NCI-H2227 treated with DMSO at 0.1 percent for 48 hours (cell line): ENCODE results near the gene PIK3IP1.

ENCODE experiments used
- DNase-seq: peaks from one replicate; lab custom pipeline; 2025; lab: John Stamatoyannopoulos, UW

The PIK3IP1 gene

DNA sequence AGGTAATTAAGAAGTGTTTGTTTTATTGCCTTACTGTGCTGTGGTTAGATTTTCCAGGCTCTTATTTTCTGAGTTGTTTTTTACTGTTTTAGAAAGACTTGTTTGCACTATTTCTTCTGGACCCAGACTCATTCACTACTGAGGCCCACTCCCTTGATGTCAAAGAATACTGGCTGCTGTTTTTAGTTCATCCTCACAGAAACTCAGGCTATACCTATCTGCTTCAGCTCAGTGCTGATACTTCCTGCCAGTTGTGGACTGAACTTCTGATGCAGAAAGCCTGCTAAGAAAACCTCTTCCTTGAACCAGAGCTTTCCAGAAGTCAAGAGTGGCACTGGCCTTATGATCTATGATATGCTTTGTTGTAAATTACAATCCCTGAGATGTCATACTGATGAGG lies 15.9 kb upstream of the PIK3IP1 start:
- no peak for DNase-seq

DNA sequence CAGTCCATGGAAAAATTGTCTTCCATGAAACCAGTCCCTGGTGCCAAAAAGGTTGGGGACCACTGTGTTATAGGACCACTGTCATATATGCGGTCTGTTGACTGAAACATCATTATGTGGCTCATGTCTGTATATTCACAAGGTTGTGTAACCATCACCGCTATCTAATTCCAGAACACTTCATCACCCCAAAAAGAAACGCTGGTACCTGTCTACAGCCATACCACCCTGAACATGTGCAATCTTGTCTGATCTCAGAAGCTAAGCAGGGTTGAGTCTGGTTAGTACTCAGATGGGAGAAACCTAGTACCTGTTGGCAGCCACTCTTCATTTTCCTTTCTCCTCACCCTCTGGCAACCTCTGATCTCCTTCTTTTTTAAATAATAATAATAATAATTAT lies 12.9 kb upstream of the PIK3IP1 start:
- no peak for DNase-seq

DNA sequence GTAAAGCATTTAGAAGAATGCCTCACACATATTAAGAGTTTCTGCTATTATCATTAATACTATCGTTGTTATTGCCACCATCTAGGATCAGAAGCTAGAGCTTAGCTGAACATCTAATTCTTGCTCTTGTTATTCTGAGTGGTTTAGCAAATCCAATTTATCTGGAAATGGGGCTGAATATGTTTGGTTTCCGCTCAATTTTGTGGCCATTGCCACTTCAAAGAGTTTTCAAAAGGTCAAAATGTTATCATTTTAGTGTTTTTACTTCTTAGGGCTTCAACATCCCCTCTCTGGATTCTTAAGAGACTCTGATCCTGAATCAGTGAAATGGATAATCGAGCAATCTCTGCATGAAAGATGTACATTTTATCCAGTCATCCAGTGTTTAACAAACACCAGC lies 10.2 kb upstream of the PIK3IP1 start:
- no peak for DNase-seq

DNA sequence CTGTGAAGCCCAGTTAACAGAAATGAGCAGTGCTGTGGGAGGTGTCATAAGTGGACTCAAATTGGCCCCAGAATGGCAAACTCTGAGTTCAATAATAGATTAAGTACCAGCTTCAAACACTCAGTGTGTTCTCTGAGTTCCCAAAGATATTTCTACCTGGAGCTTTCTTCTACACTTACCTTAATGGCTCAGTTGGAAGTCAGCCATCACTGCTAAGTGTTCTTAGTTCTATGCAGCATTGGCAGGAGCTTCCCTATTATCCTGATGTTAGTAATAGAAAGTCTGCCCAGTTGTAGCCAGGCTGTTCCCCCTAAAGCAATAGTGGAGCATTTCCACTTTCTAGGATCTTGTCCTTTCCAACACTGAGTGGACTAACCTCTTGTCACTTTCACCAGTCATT lies 9.7 kb upstream of the PIK3IP1 start:
- DNase-seq, result no peak

DNA sequence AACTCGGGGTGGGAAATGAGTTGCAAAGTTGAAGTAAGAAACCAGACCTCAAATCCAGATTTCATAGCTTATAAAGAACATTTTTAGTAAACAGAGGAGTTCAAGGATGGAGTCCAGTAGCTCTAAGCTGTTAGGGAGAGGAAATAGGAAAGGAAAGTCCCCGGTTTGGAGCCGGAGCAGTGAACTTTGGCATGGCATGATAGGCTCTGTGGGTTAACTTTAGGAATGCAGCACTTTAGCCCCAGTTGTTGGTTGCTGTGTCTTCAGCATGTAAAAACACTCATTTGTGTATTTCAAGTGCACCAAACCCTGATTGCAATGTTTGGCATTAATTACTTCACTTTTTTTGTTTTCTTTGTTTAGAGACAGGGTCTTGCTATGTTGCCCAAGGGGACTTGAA lies 8.6 kb upstream of the PIK3IP1 start:
- DNase-seq, result no peak

DNA sequence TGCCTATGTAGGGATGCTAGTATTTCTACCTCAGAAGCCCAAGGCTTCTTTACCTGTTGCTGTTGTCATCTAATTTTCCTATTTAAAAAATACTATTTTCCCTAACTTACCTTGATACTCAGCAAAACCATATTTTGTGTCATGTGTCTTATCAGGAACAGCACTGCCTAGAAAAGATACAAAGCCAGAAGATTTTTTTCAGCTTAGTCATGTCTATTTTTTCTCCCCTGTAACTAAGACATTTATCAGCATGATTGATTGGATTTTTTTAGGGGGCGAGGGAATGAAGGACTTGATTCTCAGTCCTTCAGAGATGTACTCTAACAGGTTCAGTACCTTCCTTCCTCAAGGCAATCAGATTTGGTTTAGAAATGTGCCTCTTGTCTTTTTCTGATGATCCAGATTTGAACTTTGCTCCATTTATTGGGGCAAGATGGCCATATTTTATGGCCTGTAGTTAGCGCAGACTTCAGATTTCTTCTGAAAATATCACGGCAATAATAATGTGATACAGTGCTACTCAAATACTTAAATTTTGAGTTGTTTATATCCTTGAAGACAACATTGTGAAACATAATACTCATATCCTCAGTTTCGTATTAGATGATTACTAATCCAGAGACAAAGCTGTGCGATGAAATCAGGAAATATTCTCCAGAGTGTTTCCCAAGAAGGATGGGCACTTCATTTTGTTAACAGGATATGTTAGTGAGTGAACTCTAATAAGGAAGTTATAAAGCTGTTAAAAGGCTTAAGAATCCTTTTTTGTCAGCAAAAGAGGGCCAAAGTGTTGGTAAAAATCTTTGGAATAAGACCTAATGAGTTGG lies 3.8 kb upstream of the PIK3IP1 start:
- no peak for DNase-seq

DNA sequence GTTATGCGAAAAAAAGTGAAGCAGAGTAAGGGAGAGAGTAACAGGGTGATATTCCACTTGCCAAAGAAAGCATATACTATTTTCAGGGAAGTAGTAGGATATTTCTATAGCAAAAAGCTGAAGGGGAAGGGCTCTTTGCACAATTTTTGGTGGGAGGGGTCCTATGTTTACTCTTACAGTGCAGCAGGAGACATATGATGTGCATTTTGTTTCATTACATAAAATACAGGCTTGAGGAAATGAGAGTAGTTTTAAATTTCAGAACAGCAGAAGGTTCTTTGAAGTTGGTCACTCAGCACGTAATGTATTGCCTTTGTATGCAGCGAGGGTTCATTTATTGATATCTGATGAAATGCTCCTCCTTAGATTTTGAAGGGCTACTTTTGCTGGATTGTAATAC lies 3.1 kb upstream of the PIK3IP1 start:
- no peak for DNase-seq

DNA sequence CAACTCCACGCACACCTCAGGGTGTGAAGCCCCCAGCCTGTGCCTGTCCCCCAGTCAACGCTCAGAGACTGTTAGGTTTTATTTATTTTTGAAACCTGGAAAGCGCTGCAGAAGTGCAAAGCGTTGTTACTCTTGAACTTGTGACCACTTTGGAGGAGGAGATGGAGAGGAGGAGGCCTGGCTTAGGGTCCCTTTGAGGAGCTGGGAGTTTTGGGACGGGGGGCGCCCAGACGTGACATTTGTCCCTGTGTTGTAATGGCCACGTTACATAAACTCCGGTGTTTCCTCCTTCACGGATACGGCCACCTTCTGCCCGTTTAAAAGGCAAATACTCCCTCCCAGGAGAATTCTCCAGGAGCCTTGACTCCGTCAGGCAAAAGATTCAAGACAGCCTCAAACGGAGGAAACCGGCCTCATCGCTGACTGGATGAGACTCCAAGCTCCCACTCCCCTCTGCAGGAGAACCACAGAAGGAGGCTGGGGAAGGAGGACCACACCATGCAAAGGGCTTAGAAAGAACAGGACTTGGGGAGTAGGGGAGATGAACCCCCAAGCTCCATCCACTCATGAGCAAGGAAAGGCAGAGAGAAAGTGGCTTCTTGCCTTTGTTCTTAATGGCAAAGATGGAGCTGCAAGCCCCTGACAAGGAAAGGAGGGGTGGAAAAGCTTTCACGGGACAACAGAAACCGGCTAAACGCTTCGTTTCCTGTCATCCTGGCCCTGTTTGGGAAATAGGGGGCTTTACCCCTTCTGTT lies 630 bp downstream of the PIK3IP1 start:
- no peak for DNase-seq

DNA sequence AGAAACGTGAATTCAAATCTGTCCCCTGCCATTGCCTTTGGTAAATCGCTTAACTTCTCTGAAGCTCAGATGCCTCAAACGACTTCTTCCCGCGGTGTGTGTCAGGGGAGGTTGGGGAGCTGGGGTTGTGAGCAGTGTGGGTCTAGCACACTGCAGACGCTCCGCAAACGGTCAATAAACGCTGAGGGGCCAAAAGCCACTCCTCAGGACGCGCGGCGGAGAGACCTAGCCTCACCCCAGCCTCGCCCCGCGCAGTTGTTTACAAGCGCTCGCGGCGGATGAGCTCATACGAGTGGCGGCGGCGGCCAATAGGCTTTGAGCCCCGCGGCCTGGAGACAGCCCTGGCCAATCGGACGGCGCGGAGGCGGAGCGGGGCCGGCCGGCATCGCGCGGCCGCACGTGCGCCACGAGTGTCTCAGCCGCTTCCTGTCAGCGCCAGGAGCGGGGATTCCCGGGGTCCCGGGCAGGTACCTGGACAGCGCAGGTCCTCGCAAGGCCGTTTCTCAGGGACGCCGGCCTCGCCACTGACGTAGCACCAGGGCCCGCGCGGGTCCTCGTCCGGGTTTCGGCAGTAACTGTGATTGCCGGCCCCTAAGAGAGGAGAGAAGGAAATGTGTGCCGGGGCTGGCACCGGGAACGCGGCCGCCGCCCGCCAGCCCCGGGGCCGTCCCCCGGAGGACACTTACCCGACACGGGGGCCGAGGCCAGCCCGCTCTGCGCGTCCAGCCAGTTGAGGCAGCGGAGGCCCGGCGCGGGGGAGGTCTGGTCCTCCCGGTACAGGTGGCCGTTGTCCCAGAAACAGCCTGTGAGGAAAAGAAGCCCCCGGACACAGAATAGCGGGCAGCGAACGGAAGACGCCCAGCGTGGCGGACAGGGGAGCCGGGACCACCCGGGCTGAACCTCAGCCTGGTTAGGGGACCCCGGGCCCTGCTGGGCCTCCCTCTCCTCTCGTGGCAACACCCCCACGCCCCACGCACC lies 1.5 kb downstream of the PIK3IP1 start:
- peak; percentile 56 for DNase-seq

DNA sequence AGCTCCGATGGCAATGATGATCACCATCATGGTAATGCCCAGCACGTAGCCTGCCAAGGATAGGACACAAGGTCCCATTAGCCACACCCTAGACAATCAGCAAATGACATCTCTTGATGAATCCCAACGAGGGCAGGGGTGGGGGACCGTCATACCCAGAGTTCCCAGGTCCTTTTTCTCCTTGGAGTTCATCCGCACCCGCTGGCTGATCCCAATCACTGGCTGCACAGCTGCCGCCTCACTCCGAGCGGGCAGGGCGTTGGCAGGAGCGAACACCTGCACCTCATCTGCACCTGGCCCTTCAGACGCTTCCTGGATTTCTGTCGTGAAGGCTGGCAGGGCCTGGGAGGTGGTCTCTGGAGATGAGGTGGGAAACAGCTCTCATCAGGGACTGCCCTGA lies 2.9 kb downstream of the PIK3IP1 start:
- no peak for DNase-seq

DNA sequence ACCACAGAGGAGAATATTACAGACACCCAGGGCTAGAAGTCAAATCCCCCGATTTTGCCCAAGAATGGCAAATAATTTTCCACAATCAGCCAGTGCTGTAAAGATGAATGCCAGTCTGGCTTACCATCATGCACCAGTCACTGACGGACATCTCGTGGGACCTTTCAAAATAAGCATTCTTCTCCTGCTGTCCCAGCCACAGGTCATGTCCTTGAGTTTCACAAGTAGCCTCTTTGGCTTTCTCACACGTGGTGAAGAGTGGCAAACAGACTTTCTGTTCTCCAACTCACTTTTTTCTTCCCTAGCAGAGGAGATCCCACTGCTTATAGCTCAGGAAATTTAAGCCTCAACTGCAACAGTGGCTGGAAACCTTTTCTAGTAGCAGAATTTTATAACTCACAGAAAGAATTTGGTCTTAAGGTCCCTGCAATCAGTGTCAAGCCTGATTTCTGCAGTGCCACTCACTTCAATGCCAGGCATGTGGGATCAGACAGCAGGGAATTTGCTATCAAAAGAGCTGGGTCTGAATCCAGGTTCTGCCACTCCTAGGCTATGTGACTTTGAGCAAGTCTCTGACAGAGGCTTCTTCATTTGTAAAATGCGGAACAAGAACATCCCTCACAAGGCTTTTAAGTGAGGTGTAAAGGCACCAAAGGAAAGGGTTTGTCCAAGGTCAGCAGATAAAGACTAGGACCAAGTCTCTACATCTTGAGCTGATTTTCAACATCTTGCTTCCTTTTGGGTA lies 3.6 kb downstream of the PIK3IP1 start:
- no peak for DNase-seq

DNA sequence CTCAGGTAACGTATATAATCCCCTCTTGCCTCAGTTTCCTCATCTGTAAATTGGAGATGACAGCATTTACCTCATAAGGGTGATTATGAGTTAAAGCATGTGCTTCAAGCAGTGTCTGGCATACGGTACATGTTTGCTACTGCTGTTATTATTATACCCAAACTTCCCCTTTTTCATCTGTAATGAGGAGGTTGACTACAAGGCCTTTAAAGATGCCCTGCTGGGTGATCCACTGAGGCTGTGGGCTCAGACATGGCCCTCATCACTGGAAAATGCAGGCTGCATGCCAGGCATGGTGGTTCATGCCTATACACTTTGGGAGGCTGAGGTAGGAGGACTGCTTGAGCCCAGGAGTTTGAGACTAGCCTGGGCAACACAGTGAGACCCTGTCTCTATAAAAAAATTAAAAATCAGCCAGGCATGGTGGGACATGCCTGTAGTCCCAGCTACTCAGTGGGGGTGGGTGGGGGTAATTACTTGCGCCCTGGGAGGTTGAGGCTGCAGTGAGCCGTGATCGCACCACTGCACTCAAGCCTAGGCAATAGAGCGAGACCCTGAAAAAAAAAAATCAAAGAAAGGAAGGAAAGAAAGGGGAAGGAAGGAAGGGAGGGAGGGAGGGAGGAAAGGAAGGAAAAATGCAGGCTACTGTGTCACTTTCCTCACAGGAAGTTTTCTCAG lies 4.3 kb downstream of the PIK3IP1 start:
- no peak for DNase-seq

DNA sequence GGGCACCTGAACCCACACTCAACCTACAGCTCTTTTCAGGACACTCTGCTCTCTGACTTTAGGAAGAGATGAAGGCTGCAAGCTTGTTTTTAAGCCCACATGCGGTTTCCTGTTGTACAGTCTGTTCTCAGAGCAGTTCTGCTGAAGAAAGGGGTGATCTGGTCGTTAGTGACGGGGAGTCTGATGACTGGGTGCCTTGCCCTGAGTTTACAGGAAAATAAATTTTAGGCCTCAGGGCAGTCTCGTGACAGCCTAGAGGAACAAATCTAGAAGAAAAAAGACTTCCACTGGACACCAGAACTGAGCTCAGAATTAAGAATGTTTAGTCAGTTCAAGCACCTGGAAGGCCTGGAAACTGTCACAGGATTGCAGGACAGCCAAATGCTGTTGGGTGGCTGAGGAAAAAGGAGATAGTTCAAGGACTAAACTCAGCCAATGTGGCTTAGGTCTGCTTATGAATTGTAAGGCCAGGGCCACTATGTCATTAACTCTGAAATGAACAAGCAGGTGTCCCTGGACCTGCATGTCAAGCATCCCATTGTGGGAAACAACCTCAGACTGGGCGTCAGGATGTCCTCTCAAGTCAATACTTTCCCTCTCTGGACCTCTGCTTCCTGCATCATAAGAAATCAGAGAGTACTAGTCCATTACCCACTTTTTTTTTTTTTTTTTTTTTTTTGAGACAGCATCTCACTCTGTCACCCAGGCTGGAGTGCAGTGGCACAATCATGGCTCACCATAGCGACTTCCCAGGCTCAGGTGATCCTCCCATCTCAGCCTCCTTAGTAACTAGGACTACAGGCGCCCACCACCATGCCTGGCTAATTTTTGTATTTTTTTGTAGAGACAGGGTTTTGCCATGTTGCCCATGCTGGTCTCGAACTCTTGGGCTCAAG lies 5.7 kb downstream of the PIK3IP1 start:
- DNase-seq, result no peak

DNA sequence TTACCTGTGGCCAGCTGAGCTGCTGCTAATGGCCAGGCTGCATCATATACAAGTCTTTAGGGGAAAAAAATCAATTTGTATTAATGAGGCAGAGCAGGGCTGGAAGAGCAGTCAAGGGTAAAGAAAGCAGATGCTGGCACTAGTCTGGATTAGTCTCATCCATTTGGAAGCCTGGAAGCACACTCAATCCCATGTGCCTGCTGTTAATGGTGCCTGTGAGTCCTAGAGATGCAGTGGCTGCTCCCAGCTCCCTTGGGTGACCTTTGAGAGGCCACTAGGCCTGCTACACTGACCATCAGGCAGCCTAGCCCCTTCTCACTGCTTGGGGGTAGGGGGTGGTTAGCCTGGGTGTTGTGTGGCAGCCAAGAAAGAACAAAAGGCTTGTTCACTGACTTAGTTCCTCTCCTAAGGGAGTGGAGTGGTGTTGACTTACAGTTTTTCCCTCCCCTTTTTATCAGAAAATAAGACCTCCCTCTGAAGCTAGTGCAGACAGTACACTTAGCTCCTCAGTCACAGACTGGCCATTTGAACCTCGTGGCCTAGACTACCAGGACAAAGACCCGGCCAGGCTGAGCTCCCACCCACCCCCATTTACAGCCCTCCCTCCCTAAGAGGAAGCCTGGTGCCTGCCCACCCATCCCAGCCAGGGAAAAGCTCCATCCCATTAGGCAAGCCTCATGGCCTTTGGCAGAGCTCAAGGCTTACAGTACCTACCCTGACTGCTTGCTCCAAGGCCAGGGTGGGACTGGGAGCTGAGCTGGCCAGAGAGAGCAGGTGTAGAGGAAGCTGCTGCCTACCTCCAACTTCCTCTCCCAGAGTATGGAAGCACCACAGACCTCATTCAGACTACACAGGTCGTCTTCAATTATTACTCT lies 7.8 kb downstream of the PIK3IP1 start:
- no peak for DNase-seq

DNA sequence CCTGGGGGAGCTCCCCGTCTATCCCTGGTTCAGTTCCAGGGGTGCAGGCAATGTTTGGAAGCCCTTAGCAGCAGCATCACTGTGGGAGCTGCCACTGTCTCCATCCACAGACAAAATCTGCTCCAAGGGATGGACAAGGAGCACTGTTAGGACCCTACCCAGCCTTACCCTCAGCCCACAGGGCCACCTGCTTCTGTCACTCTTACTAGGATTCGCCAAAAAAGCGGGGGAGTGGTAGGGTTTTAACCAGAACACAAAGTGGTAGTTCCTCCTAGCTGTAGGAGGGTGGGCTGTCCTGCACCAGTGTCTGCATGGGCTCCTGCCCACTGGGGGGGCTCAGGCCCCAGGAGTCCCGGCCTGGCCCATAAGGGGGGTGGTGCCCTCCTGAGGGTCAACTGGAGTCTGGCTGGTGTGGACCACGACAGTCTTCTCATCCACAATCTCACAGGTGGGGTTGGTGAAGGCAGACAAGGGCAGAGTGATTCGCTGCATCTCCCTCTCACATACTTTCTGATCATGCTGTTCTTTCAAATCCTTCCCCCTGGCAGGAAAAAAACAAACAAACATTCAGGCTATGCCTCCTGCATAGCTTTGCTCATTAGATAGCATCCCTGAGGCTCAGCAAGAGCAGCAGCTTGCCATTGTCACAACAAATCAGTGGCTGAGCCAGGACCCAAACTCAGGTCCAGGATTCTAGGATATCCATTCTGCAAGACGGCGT lies 9.4 kb downstream of the PIK3IP1 start:
- no peak for DNase-seq

DNA sequence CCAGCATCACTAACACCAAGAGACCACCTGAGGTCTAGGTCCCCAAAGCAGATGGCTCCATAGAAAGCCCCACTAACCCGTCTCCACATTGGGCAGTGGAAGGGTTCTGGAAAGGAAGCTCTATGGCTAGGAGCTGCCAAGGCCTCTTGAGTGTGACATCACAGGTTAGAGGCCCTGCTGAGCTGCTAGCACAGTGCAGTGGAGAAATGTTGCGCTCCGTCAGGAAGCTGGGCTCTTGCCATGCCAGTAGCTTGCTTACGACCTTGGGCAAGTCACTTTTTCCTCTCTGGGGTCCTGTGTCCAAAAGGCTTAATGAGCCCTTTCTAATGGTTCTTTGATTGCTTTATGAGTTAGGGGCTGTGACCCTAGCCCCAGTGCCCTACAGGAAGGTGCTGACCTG lies 10.6 kb downstream of the PIK3IP1 start:
- DNase-seq, result no peak

DNA sequence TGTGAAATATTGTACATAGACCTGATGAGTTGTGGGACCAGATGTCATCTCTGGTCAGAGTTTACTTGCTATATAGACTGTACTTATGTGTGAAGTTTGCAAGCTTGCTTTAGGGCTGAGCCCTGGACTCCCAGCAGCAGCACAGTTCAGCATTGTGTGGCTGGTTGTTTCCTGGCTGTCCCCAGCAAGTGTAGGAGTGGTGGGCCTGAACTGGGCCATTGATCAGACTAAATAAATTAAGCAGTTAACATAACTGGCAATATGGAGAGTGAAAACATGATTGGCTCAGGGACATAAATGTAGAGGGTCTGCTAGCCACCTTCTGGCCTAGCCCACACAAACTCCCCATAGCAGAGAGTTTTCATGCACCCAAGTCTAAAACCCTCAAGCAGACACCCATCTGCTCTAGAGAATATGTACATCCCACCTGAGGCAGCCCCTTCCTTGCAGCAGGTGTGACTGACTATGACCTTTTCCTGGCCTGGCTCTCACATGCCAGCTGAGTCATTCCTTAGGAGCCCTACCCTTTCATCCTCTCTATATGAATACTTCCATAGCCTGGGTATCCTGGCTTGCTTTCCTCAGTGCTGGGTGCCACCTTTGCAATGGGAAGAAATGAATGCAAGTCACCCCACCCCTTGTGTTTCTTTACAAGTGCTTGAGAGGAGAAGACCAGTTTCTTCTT lies 12.3 kb downstream of the PIK3IP1 start:
- DNase-seq, result no peak

DNA sequence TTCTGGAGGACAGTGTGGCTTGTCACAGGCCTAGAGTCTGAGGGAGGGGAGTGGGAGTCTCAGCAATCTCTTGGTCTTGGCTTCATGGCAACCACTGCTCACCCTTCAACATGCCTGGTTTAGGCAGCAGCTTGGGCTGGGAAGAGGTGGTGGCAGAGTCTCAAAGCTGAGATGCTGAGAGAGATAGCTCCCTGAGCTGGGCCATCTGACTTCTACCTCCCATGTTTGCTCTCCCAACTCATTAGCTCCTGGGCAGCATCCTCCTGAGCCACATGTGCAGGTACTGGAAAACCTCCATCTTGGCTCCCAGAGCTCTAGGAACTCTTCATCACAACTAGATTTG lies 13.0 kb downstream of the PIK3IP1 start:
- DNase-seq, result no peak
